ENCODE data around the gene ATP23. TPM values are rescaled to one million over a fixed set of nuclear protein-coding genes. Genes with fewer than 3 reads are reported as not detected.

The ATP23 gene
- total RNA-seq, 1 experiment from 2014 or later = 10.3 TPM

GRCh38 chr12:57936513-57936883 lies 4.9 kb upstream of the ATP23 start:
- in situ Hi-C loops (cut with HindIII; ENCODE audit: low pct_unique_long_range_greater_than_20kb, low sequenced_read_pairs) = no loop called here
- POLR2A ChIA-PET = no interaction called here
- CTCF ChIA-PET = no interaction called here
- no peak for ATAC-seq
- intact Hi-C loops (cut with micrococcal nuclease; ENCODE audit: unreplicated experiment) = no loop called here
- Histone ChIP-seq H3K27ac (ENCODE audit: low read length) (peak overlapping the region; percentile 94), H3K9me3 (ENCODE audit: control insufficient read depth, insufficient read depth, low read depth, low read length) (no peaks in the 10 kb centered on the region), H3K36me3 (ENCODE audit: control insufficient read depth, insufficient read depth, low read length) (no peaks in the 10 kb centered on the region; the same call in 1 of the 2 replicates), H3K27me3 (ENCODE audit: control insufficient read depth, insufficient read depth, low read length) (no peaks in the 10 kb centered on the region), H3K4me1 (ENCODE audit: control insufficient read depth, insufficient read depth, low read length) (peaks cover 18% of the 10 kb centered on the region), H3K4me3 (ENCODE audit: low read depth in 2 of 2, low read length in 2 of 2) (peak overlapping the region; percentile 61 to 88)
- TSS peak; percentile 100 for BruUV-seq (replicated peaks)
- TF ChIP-seq POLR2AphosphoS5 (IDR thresholded peaks at IDR 0.05; ENCODE audit: low read depth, low read length) (no peak), SIN3A (IDR thresholded peaks at IDR 0.05; ENCODE audit: borderline replicate concordance, insufficient read depth, low read depth, low read length) (no peak), TCF7L2 (IDR thresholded peaks at IDR 0.05; ENCODE audit: low read depth, low read length) (no peak)
- TF ChIP-seq, protein P1, sequence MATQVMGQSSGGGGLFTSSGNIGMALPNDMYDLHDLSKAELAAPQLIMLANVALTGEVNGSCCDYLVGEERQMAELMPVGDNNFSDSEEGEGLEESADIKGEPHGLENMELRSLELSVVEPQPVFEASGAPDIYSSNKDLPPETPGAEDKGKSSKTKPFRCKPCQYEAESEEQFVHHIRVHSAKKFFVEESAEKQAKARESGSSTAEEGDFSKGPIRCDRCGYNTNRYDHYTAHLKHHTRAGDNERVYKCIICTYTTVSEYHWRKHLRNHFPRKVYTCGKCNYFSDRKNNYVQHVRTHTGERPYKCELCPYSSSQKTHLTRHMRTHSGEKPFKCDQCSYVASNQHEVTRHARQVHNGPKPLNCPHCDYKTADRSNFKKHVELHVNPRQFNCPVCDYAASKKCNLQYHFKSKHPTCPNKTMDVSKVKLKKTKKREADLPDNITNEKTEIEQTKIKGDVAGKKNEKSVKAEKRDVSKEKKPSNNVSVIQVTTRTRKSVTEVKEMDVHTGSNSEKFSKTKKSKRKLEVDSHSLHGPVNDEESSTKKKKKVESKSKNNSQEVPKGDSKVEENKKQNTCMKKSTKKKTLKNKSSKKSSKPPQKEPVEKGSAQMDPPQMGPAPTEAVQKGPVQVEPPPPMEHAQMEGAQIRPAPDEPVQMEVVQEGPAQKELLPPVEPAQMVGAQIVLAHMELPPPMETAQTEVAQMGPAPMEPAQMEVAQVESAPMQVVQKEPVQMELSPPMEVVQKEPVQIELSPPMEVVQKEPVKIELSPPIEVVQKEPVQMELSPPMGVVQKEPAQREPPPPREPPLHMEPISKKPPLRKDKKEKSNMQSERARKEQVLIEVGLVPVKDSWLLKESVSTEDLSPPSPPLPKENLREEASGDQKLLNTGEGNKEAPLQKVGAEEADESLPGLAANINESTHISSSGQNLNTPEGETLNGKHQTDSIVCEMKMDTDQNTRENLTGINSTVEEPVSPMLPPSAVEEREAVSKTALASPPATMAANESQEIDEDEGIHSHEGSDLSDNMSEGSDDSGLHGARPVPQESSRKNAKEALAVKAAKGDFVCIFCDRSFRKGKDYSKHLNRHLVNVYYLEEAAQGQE (IDR thresholded peaks at IDR 0.05; ENCODE audit: insufficient read depth in 1 of 2, low read depth in 2 of 2, low read length in 1 of 2) = no peak
- TF ChIP-seq, protein P2, sequence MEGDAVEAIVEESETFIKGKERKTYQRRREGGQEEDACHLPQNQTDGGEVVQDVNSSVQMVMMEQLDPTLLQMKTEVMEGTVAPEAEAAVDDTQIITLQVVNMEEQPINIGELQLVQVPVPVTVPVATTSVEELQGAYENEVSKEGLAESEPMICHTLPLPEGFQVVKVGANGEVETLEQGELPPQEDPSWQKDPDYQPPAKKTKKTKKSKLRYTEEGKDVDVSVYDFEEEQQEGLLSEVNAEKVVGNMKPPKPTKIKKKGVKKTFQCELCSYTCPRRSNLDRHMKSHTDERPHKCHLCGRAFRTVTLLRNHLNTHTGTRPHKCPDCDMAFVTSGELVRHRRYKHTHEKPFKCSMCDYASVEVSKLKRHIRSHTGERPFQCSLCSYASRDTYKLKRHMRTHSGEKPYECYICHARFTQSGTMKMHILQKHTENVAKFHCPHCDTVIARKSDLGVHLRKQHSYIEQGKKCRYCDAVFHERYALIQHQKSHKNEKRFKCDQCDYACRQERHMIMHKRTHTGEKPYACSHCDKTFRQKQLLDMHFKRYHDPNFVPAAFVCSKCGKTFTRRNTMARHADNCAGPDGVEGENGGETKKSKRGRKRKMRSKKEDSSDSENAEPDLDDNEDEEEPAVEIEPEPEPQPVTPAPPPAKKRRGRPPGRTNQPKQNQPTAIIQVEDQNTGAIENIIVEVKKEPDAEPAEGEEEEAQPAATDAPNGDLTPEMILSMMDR (IDR thresholded peaks at IDR 0.05) = no peak
- no peak for DNase-seq (ENCODE audit: low read depth, low spot score)

GRCh38 chr12:57939291-57939690 lies 2.1 kb upstream of the ATP23 start:
- in situ Hi-C loops (cut with HindIII; ENCODE audit: low pct_unique_long_range_greater_than_20kb, low sequenced_read_pairs) (no loop called here), intact Hi-C loops (cut with micrococcal nuclease; ENCODE audit: unreplicated experiment) (no loop called here)
- BruUV-seq (replicated peaks) = no TSS peak
- ATAC-seq (no peak), DNase-seq (ENCODE audit: low read depth, low spot score) (no peak)
- Histone ChIP-seq H3K27ac (ENCODE audit: low read length) (no peak overlapping the region), H3K9me3 (ENCODE audit: control insufficient read depth, insufficient read depth, low read depth, low read length) (no peaks in the 10 kb centered on the region), H3K36me3 (ENCODE audit: control insufficient read depth, insufficient read depth, low read length) (no peaks in the 10 kb centered on the region; the same call in 1 of the 2 replicates), H3K4me1 (ENCODE audit: control insufficient read depth, insufficient read depth, low read length) (peaks cover 18% of the 10 kb centered on the region), H3K27me3 (ENCODE audit: control insufficient read depth, insufficient read depth, low read length) (no peaks in the 10 kb centered on the region), H3K4me3 (ENCODE audit: low read depth in 2 of 2, low read length in 2 of 2) (no peak overlapping the region)
- TF ChIP-seq, protein P2 (IDR thresholded peaks at IDR 0.05) = no peak
- TF ChIP-seq SIN3A (IDR thresholded peaks at IDR 0.05; ENCODE audit: borderline replicate concordance, insufficient read depth, low read depth, low read length) (no peak), TCF7L2 (IDR thresholded peaks at IDR 0.05; ENCODE audit: low read depth, low read length) (no peak), POLR2AphosphoS5 (IDR thresholded peaks at IDR 0.05; ENCODE audit: low read depth, low read length) (no peak)
- TF ChIP-seq, protein P1 (IDR thresholded peaks at IDR 0.05; ENCODE audit: insufficient read depth in 1 of 2, low read depth in 2 of 2, low read length in 1 of 2) = no peak
- ChIA-PET POLR2A (no interaction called here), CTCF (no interaction called here)
